T-helper 17 cell (primary cell): ENCODE measurements around the gene ZFHX3. TPM values are rescaled to one million over a fixed set of nuclear protein-coding genes. Genes with fewer than 3 reads are reported as not detected.

Experiments used
- ATAC-seq: fragments of 150-1000 bp; cut with Tn5 transposase; 2 replicates; pipeline ENCODE4 v1.10.0; 2021; ENCODE audit warnings: mild to moderate bottlenecking, moderate library complexity
- DNase-seq, 3 donors: peaks; one replicate each; pipeline versions ENCODE4 v3.0.0 to v3.0.0-alpha.2; 2020 to 2021
- H3K9me3 ChIP-seq: one replicate; pipeline ENCODE4 v1.7.0; 2013; ENCODE audit warnings: low read length, mild to moderate bottlenecking; ENCODE audit not compliant: control insufficient read depth, poor library complexity, severe bottlenecking
- H3K27ac Mint-ChIP-seq: one replicate; pipeline ENCODE4 v1.8.0; 2022; ENCODE audit warnings: mild to moderate bottlenecking, moderate library complexity, mixed read lengths
- H3K27me3 Mint-ChIP-seq: one replicate; pipeline ENCODE4 v1.8.0; 2022; ENCODE audit warnings: mixed read lengths
- H3K36me3 Mint-ChIP-seq: one replicate; pipeline ENCODE4 v1.8.0; 2022; ENCODE audit warnings: low read depth, mixed read lengths
- H3K4me1 Mint-ChIP-seq: one replicate; pipeline ENCODE4 v1.8.0; 2022; ENCODE audit warnings: mild to moderate bottlenecking, mixed read lengths
- H3K4me3 Mint-ChIP-seq: one replicate; pipeline ENCODE4 v1.8.0; 2022; ENCODE audit warnings: mild to moderate bottlenecking, moderate library complexity, mixed read lengths
- total RNA-seq, 4 donors: library from RNA in 2 of 4; stranded (reverse) in 2 of 4; gene quantifications; one replicate each; pipeline ENCODE4 v1.2.3 and lab custom pipeline; 2022 to 2026

Gene ZFHX3
- total RNA-seq, 2 donors from 2014 or later: 0.94 to 2.2 TPM

- H3K27me3 Mint-ChIP-seq: no peaks in the 10 kb centered on the region
- no peaks in the 10 kb centered on the region for H3K36me3 Mint-ChIP-seq
- no peak overlapping the region for H3K27ac Mint-ChIP-seq
- no peak for ATAC-seq
- peaks cover 2% of the 10 kb centered on the region for H3K4me1 Mint-ChIP-seq
- H3K9me3 ChIP-seq: no peaks in the 10 kb centered on the region
- DNase-seq: no peak
- no peak overlapping the region for H3K4me3 Mint-ChIP-seq
Observed at GRCh38 chr16:72809446-72809845, 238.5 kb downstream of the ZFHX3 start.

DNA sequence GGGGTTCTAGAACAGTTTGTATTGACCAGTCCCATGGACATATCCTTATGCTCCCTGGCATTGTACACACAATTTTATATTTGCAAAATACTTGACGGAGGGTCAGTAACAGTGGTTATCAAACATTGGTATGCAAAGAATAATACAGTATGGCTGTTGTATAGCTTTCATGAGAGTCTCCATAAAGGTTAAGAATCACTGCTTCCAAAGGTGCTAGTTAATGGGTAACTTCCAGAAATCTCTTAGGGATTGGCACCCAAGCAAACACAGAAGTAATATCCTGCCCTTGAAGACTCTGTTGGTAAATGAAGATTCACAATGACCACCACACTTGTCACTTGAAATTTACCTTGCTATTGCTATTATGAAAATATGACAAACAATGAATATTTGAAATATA is 239.2 kb downstream of the ZFHX3 start:
- Mint-ChIP-seq H3K4me1 (peaks cover 2% of the 10 kb centered on the region), H3K27ac (no peak overlapping the region)
- H3K9me3 ChIP-seq: no peaks in the 10 kb centered on the region

GRCh38 chr16:72807245-72807644 is 240.7 kb downstream of the ZFHX3 start:
- H3K27ac Mint-ChIP-seq: no peak overlapping the region
- H3K36me3 Mint-ChIP-seq: peaks cover 2% of the 10 kb centered on the region
- H3K9me3 ChIP-seq: no peaks in the 10 kb centered on the region
- no peaks in the 10 kb centered on the region for H3K27me3 Mint-ChIP-seq
- peaks cover 2% of the 10 kb centered on the region for H3K4me1 Mint-ChIP-seq
- DNase-seq (no peak), ATAC-seq (no peak)
- no peak overlapping the region for H3K4me3 Mint-ChIP-seq

More for the DNA sequence above, 239.2 kb downstream of the ZFHX3 start:
- Mint-ChIP-seq H3K36me3 (no peaks in the 10 kb centered on the region), H3K4me3 (no peak overlapping the region), H3K27me3 (no peaks in the 10 kb centered on the region)
- ATAC-seq: no peak
- no peak for DNase-seq

GRCh38 chr16:72805486-72805885 is 242.4 kb downstream of the ZFHX3 start:
- H3K4me3 Mint-ChIP-seq: no peak overlapping the region
- ATAC-seq: no peak
- no peak for DNase-seq
- H3K27me3 Mint-ChIP-seq: no peaks in the 10 kb centered on the region
- peaks cover 2% of the 10 kb centered on the region for H3K4me1 Mint-ChIP-seq
- no peaks in the 10 kb centered on the region for H3K9me3 ChIP-seq
- no peak overlapping the region for H3K27ac Mint-ChIP-seq
- H3K36me3 Mint-ChIP-seq: peaks cover 2% of the 10 kb centered on the region

DNA sequence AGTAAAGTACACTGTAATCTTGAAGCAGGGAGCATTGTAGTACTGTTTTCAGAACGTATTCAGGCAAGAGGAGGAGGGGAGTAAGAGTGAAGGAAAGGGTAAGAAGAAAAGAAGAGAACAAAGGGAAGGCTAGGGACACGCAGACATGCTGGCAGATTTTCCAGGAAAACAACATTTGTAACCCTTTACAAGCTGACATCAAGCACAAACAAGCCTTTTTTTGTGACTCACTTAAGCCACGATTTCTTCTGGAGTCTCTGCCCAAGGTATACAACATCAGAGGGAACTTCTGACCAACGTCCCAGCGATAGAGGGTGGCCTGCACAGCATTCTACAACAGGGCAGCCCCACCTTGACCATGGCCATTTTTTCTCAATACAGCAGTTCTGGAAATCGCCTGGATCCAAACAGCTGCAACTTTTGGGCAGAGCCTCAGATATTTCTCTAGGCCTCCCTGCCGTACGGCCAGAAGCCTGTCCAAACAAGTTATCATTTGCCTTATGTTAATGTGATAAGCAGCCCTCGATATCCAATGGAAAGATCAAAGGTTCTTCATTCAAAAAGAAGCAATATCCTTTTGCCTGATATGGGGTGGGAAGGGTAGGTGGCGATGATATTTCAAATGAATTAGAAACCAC is 247.3 kb downstream of the ZFHX3 start:
- no peaks in the 10 kb centered on the region for H3K9me3 ChIP-seq
- Mint-ChIP-seq H3K27me3 (no peaks in the 10 kb centered on the region), H3K27ac (no peak overlapping the region), H3K36me3 (peaks cover 2% of the 10 kb centered on the region), H3K4me3 (no peak overlapping the region), H3K4me1 (no peaks in the 10 kb centered on the region)
- ATAC-seq (no peak), DNase-seq (no peak)

DNA sequence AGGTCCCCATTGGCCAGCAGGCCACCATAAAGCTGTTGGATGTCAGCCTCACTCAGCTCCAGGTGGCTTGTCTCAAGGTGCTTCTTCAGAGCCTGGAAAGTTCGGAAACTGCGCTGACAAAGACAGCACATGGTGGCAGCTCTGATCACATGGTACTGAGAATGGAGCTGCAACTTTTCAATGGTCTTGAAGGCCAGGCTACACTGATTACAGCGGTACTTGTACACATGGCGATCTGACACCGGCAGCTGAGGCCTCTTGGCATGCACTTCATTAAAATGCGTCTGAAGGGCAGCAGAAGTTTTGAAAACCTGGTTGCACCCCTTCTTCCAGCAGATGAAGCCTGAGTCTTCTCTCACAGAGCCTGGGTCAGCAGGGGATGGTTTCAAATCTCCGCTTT is 249.7 kb downstream of the ZFHX3 start:
- ATAC-seq (no peak), DNase-seq (no peak)
- Mint-ChIP-seq H3K4me3 (no peak overlapping the region), H3K27ac (no peak overlapping the region), H3K27me3 (no peaks in the 10 kb centered on the region), H3K4me1 (no peaks in the 10 kb centered on the region), H3K36me3 (no peaks in the 10 kb centered on the region)
- no peaks in the 10 kb centered on the region for H3K9me3 ChIP-seq

- no peaks in the 10 kb centered on the region for H3K4me1 Mint-ChIP-seq
- no peak overlapping the region for H3K4me3 Mint-ChIP-seq
- H3K27ac Mint-ChIP-seq: no peak overlapping the region
- H3K9me3 ChIP-seq: no peaks in the 10 kb centered on the region
- H3K36me3 Mint-ChIP-seq: no peaks in the 10 kb centered on the region
- no peaks in the 10 kb centered on the region for H3K27me3 Mint-ChIP-seq
- DNase-seq: no peak
- no peak for ATAC-seq
Observed at GRCh38 chr16:72797621-72798020, 250.3 kb downstream of the ZFHX3 start.

GRCh38 chr16:72796222-72796621 is 251.7 kb downstream of the ZFHX3 start:
- ATAC-seq (no peak), DNase-seq (no peak)
- Mint-ChIP-seq H3K4me3 (no peak overlapping the region), H3K36me3 (no peaks in the 10 kb centered on the region), H3K4me1 (no peaks in the 10 kb centered on the region), H3K27me3 (no peaks in the 10 kb centered on the region), H3K27ac (no peak overlapping the region)
- H3K9me3 ChIP-seq: no peaks in the 10 kb centered on the region

DNA sequence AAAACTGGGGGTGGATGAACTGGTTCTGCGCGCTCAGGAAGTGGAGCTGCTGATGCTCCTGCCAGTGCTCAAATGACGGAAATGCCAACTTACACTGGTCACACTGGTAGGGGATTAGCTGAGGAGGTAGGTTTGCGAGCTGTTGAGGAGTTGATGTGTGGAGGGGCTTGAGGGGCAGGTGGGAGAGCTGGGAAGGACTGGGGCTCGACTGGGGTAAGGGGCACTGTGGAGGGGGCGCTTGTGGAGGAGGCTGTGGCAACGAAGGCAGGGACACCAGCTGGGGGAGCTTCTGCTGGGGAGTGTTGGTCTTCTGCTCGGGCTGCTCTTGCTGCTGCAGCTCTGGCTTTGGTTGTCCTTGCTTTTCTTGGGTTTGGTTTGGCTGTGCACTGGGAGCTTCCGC is 252.9 kb downstream of the ZFHX3 start:
- no peaks in the 10 kb centered on the region for H3K4me1 Mint-ChIP-seq
- H3K36me3 Mint-ChIP-seq: no peaks in the 10 kb centered on the region
- H3K27me3 Mint-ChIP-seq: no peaks in the 10 kb centered on the region
- no peak overlapping the region for H3K4me3 Mint-ChIP-seq
- no peak for ATAC-seq
- no peaks in the 10 kb centered on the region for H3K9me3 ChIP-seq
- no peak for DNase-seq
- H3K27ac Mint-ChIP-seq: no peak overlapping the region

GRCh38 chr16:72794319-72794718 is 253.6 kb downstream of the ZFHX3 start:
- DNase-seq (no peak), ATAC-seq (no peak)
- H3K27me3 Mint-ChIP-seq: peaks cover 2% of the 10 kb centered on the region
- H3K9me3 ChIP-seq: no peaks in the 10 kb centered on the region
- H3K4me1 Mint-ChIP-seq: peaks cover 2% of the 10 kb centered on the region
- no peak overlapping the region for H3K4me3 Mint-ChIP-seq
- H3K36me3 Mint-ChIP-seq: no peaks in the 10 kb centered on the region
- H3K27ac Mint-ChIP-seq: no peak overlapping the region

- peaks cover 2% of the 10 kb centered on the region for H3K36me3 Mint-ChIP-seq
- no peak overlapping the region for H3K27ac Mint-ChIP-seq
- H3K9me3 ChIP-seq: no peaks in the 10 kb centered on the region
- DNase-seq (no peak), ATAC-seq (no peak)
- peaks cover 5% of the 10 kb centered on the region for H3K4me1 Mint-ChIP-seq
- no peak overlapping the region for H3K4me3 Mint-ChIP-seq
- peaks cover 8% of the 10 kb centered on the region for H3K27me3 Mint-ChIP-seq
Observed at GRCh38 chr16:72793716-72794115, 254.2 kb downstream of the ZFHX3 start.

DNA sequence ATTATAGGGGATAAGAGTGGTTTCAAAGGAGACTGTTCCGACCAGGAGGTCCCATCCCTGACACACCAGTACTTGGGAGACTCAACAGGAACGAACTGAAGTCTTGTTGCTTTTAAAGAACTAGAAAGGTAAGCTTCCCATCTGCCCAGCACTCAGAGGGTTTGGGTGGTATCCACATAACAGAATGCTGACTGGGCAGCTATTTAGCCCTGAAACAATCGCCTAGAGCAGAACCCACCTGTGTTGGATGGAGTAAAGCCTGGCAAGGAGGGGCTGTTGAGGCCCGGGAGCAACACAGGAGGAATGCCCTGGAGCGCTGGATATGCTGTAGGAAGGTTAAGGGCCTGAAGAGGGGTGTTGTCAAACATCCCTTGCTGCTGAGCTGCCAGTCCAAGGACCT is 254.9 kb downstream of the ZFHX3 start:
- no peaks in the 10 kb centered on the region for H3K9me3 ChIP-seq
- ATAC-seq: no peak
- peaks cover 15% of the 10 kb centered on the region for H3K27me3 Mint-ChIP-seq

DNA sequence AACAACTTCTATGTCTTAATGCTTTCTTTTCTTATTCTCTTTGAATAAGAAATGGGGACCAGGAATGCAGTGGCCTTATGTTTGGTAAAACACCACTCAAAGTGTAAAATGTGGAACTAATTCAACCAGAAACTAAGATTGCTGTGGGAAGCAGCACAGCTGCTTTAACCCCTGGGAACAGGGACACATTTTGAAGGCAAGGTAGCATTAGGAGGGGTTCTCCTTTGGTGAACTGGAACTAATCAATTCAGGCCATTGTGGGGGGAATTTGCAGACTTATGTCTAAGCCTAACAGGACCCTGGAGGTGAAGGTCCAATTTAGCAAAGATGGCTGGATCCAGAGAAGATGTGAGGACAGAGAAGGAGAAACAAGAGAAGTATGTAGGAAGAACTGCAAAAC is 256.1 kb downstream of the ZFHX3 start:
- no peak overlapping the region for H3K4me3 Mint-ChIP-seq
- no peak for ATAC-seq
- peaks cover 2% of the 10 kb centered on the region for H3K36me3 Mint-ChIP-seq
- no peak for DNase-seq
- no peaks in the 10 kb centered on the region for H3K9me3 ChIP-seq
- peaks cover 18% of the 10 kb centered on the region for H3K4me1 Mint-ChIP-seq
- H3K27me3 Mint-ChIP-seq: peaks cover 18% of the 10 kb centered on the region
- no peak overlapping the region for H3K27ac Mint-ChIP-seq

More for the DNA sequence above, 254.9 kb downstream of the ZFHX3 start:
- peaks cover 2% of the 10 kb centered on the region for H3K36me3 Mint-ChIP-seq
- no peak for DNase-seq
- H3K4me3 Mint-ChIP-seq: no peak overlapping the region
- H3K27ac Mint-ChIP-seq: no peak overlapping the region
- peaks cover 10% of the 10 kb centered on the region for H3K4me1 Mint-ChIP-seq

DNA sequence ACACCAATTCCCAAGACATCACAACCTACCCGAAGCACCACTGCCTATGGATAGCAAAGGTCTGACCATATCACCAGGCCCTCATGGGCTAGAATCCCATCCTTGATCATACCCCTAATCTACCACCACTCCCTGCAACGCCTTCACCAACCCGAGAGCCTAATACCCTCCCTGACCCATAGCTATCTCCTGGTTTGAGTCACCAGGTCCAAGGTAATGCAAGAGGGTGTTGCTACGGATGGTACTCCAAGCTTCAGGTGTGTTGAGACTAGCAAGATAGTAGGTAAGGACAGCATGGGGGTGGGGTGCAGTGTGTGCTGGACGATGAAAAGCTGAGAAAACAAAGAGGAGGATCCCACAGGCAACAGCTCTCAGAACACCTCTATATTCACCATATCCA is 258.0 kb downstream of the ZFHX3 start:
- no peak for DNase-seq
- no peak for ATAC-seq
- H3K9me3 ChIP-seq: no peaks in the 10 kb centered on the region
- peaks cover 29% of the 10 kb centered on the region for H3K27me3 Mint-ChIP-seq
- peaks cover 2% of the 10 kb centered on the region for H3K36me3 Mint-ChIP-seq
- H3K4me1 Mint-ChIP-seq: peaks cover 20% of the 10 kb centered on the region
- H3K27ac Mint-ChIP-seq: no peak overlapping the region
- H3K4me3 Mint-ChIP-seq: no peak overlapping the region
